Panc1 (cell line): ENCODE data around the gene PNMA6F. TPM values are rescaled to one million over a fixed set of nuclear protein-coding genes. Genes with fewer than 3 reads are reported as not detected.

Source experiments
- ATAC-seq: fragments of 200-7000 bp; cut with Tn5 transposase; 2 replicates; pipeline ENCODE4 v1.9.1; 2020; ENCODE audit warnings: mild to moderate bottlenecking, moderate library complexity
- BruUV-seq: library from RNA; stranded (reverse); fragments of 400-500 nt; replicated peaks from 2 replicates; lab custom pipeline; 2021; lab: Mats Ljungman, UMichigan
- CTCF ChIA-PET: fragments of 300-600 bp; sonication (Branson Sonifier 250); formaldehyde crosslinking; loops from one replicate; lab custom pipeline; 2022; ENCODE audit warnings: antibody characterized with exemption; lab: Charles Lee
- POLR2A ChIA-PET: fragments of 300-600 bp; sonication (Branson Sonifier 250); formaldehyde crosslinking; loops from one replicate; lab custom pipeline; 2022; ENCODE audit warnings: antibody characterized with exemption; lab: Charles Lee
- DNase-seq: peaks from one replicate; pipeline ENCODE4 v3.0.0-alpha.2; 2010; ENCODE audit warnings: low read depth, low spot score
- H3K27ac ChIP-seq: 2 replicates; pipeline ENCODE4 v1.5.1; 2011; ENCODE audit warnings: mild to moderate bottlenecking, low read length, inconsistent platforms
- H3K27me3 ChIP-seq: fragments of 200-500 bp; sonication (Bioruptor generic); 2 replicates; pipeline ENCODE4 v1.6.0; 2014; ENCODE audit warnings: low read length, inconsistent platforms; ENCODE audit not compliant: control insufficient read depth, insufficient read depth
- H3K36me3 ChIP-seq: fragments of 200-500 bp; sonication (Bioruptor generic); 2 replicates; pipeline ENCODE4 v1.5.1; 2014; ENCODE audit warnings: inconsistent platforms, mild to moderate bottlenecking, low read length, moderate library complexity; ENCODE audit not compliant: control insufficient read depth, insufficient read depth
- H3K4me1 ChIP-seq: 2 replicates; pipeline ENCODE4 v1.5.1; 2011; ENCODE audit warnings: inconsistent platforms, mild to moderate bottlenecking, low read length, moderate library complexity; ENCODE audit not compliant: control insufficient read depth, insufficient read depth
- H3K4me3 ChIP-seq, 2 experiments: 2 replicates each; pipeline ENCODE4 v1.5.1; 2011 to 2012; ENCODE audit warnings: low read depth in 2 of 2, low read length in 2 of 2, mild to moderate bottlenecking in 2 of 2, inconsistent platforms in 1 of 2, moderate library complexity in 1 of 2
- H3K9me3 ChIP-seq: fragments of 200-500 bp; sonication (Bioruptor generic); 2 replicates; pipeline ENCODE4 v1.5.1; 2014; ENCODE audit warnings: low read depth, mild to moderate bottlenecking, inconsistent platforms, low read length, moderate library complexity; ENCODE audit not compliant: control insufficient read depth, insufficient read depth
- CTCF ChIP-seq: fragments of 450-650 bp; IDR thresholded peaks from 2 replicates; pipeline ENCODE4 v1.5.1; 2017; ENCODE audit warnings: mild to moderate bottlenecking
- POLR2AphosphoS5 ChIP-seq: IDR thresholded peaks from 2 replicates; pipeline ENCODE4 v1.6.1; 2012; ENCODE audit warnings: mild to moderate bottlenecking, low read depth, low read length, moderate library complexity
- REST ChIP-seq, 2 experiments: IDR thresholded peaks; 2 replicates each; pipeline ENCODE4 v1.6.1; 2011 to 2012; ENCODE audit warnings: low read depth in 2 of 2, control low read depth in 1 of 2, low read length in 1 of 2, mild to moderate bottlenecking in 1 of 2, moderate library complexity in 1 of 2; ENCODE audit not compliant: insufficient read depth in 1 of 2
- SIN3A ChIP-seq: IDR thresholded peaks from 2 replicates; pipeline ENCODE4 v1.6.1; 2012; ENCODE audit warnings: low read depth, mild to moderate bottlenecking, low read length, moderate library complexity, borderline replicate concordance; ENCODE audit not compliant: insufficient read depth
- TCF7L2 ChIP-seq: IDR thresholded peaks from 2 replicates; pipeline ENCODE4 v1.6.1; 2011; ENCODE audit warnings: mild to moderate bottlenecking, low read depth, low read length, inconsistent platforms
- in situ Hi-C: cut with HindIII; loops from 2 replicates; pipeline ENCODE4 v1.10.0; 2016; ENCODE audit warnings: low sequenced_read_pairs, low pct_unique_long_range_greater_than_20kb
- intact Hi-C: fragments of 100-400 bp; cut with micrococcal nuclease; formaldehyde crosslinking; loops from one replicate; pipeline ENCODE4 v1.10.0; 2022; ENCODE audit not compliant: unreplicated experiment
- total RNA-seq: library from RNA; stranded (reverse); gene quantifications from one replicate; pipeline ENCODE4 v1.2.1, GENCODE V29; 2021; ENCODE audit not compliant: unreplicated experiment

PNMA6F gene
- total RNA-seq, 1 experiment from 2014 or later = not detected

- POLR2A ChIA-PET = no interaction called here
- H3K4me1 ChIP-seq = no peaks in the 10 kb centered on the region
- no TSS peak for BruUV-seq
- H3K9me3 ChIP-seq = no peaks in the 10 kb centered on the region
- CTCF ChIA-PET = no interaction called here
- in situ Hi-C loops (no loop called here), intact Hi-C loops (no loop called here)
- DNase-seq (no peak), ATAC-seq (no peak)
- no peak for TF ChIP-seq CTCF
- no peak for TF ChIP-seq SIN3A
- TF ChIP-seq TCF7L2 = no peak
- no peak for TF ChIP-seq POLR2AphosphoS5
- no peak for TF ChIP-seq REST (IDR thresholded peaks at IDR 0.05; ENCODE audit: insufficient read depth in 1 of 2, low read depth in 2 of 2, low read length in 1 of 2)
- H3K36me3 ChIP-seq = no peaks in the 10 kb centered on the region
- no peak overlapping the region for H3K27ac ChIP-seq
- H3K4me3 ChIP-seq = no peak overlapping the region
- no peaks in the 10 kb centered on the region; the same call in 1 of the 2 replicates for H3K27me3 ChIP-seq
Measured at GRCh38 chrX:153310901-153311300, 10.7 kb downstream of the PNMA6F start.

- H3K4me1 ChIP-seq = no peaks in the 10 kb centered on the region
- CTCF ChIA-PET = no interaction called here
- H3K9me3 ChIP-seq = no peaks in the 10 kb centered on the region
- DNase-seq (no peak), ATAC-seq (no peak)
- H3K36me3 ChIP-seq = no peaks in the 10 kb centered on the region
- H3K4me3 ChIP-seq = no peak overlapping the region
- TF ChIP-seq CTCF = no peak
- TF ChIP-seq SIN3A = no peak
- TF ChIP-seq REST (IDR thresholded peaks at IDR 0.05; ENCODE audit: insufficient read depth in 1 of 2, low read depth in 2 of 2, low read length in 1 of 2) = no peak
- no peak for TF ChIP-seq POLR2AphosphoS5
- no peak for TF ChIP-seq TCF7L2
- POLR2A ChIA-PET = no interaction called here
- intact Hi-C loops (no loop called here), in situ Hi-C loops (no loop called here)
- peaks cover 6% of the 10 kb centered on the region for H3K27me3 ChIP-seq
- no peak overlapping the region for H3K27ac ChIP-seq
- no TSS peak for BruUV-seq
Measured at GRCh38 chrX:153307276-153308178, 14.0 kb downstream of the PNMA6F start.
